Ascending aorta (tissue), 2 donors: ENCODE results near the gene HBA1. TPM values are rescaled to one million over a fixed set of nuclear protein-coding genes. Genes with fewer than 3 reads are reported as not detected.
"Not testable (repeated sequence)": the region's sequence is repeated elsewhere in the genome, so short reads cannot be mapped to it uniquely, and the experiment has no call there.

ENCODE experiments used
- DNase-seq, 2 donors: peaks; one replicate each; pipeline ENCODE4 v3.0.0-alpha.2; 2019; ENCODE audit warnings: low spot score in 2 of 2
- H3K27ac ChIP-seq, 2 donors: fragments of 200-600 bp; sonication (generic); one replicate each; pipeline ENCODE4 v1.5.1; 2016 to 2017; ENCODE audit warnings: mild to moderate bottlenecking in 1 of 2
- H3K27me3 ChIP-seq: fragments of 200-600 bp; sonication (generic); one replicate; pipeline ENCODE4 v1.5.1; 2017
- H3K36me3 ChIP-seq, 2 donors: fragments of 200-600 bp; sonication (generic); one replicate each; pipeline ENCODE4 v1.5.1; 2016
- H3K4me1 ChIP-seq, 2 donors: fragments of 200-600 bp; sonication (generic); one replicate each; pipeline ENCODE4 v1.5.1; 2016 to 2017; ENCODE audit warnings: mild to moderate bottlenecking in 1 of 2
- H3K4me3 ChIP-seq, 2 donors: fragments of 200-600 bp; sonication (generic); one replicate each; pipeline ENCODE4 v1.5.1; 2016 to 2017; ENCODE audit warnings: mild to moderate bottlenecking in 1 of 2
- H3K9me3 ChIP-seq, 2 donors: fragments of 200-600 bp; sonication (generic); one replicate each; pipeline ENCODE4 v1.5.1; 2016
- intact Hi-C: fragments of 100-400 bp; cut with DNase I; formaldehyde crosslinking; loops from one replicate; pipeline ENCODE4 v1.15.1; 2023
- total RNA-seq: library from RNA; depleted of rRNA; stranded (reverse); fragments of >200 nt; gene quantifications from one replicate; pipeline ENCODE4 v1.1.0, GENCODE V29; 2016
- TF ChIP-seq, protein P1 (sequence below), 3 experiments: fragments of 200-600 bp in 2 of 3; fragments of 450-650 bp in 1 of 3; sonication (generic) in 2 of 3; IDR thresholded peaks; one replicate each; pipeline ENCODE4 v1.5.1; 2016 to 2019; ENCODE audit warnings: antibody characterized with exemption in 3 of 3, mild to moderate bottlenecking in 1 of 3, moderate library complexity in 1 of 3

The HBA1 gene
- total RNA-seq, 1 donor from 2014 or later: 585 TPM

DNA sequence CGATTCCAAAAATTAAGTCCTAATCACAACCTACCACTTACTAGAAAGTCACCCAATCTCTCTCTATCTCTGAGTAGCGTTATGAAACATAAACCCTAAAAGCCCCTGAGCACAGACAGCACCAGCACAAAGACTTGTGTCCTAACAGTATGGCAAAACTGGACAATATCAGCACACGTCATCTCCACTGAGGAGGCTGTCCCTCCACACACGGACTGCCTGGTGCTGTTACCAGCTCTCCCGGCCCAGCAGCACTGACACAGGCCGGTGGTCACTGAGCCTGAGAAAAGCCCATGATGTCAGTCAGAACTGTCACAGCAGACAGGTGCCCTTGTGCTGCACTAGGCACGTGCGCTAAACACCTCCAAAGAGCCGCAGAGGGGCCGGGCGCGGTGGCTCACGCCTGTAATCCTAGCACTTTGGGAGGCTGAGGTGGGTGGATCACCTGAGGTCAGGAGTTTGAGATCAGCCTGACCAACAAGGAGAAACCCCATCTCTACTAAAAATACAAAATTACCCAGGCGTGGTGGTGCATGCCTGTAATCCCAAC, 35.2 kb downstream of the HBA1 start:
- H3K4me1 ChIP-seq, DNase-seq, H3K27me3 ChIP-seq, H3K9me3 ChIP-seq, intact Hi-C loops, H3K4me3 ChIP-seq, H3K27ac ChIP-seq: not testable (repeated sequence)
- peaks cover 53 to 78% of the 10 kb centered on the region in 2 donors for H3K36me3 ChIP-seq

DNA sequence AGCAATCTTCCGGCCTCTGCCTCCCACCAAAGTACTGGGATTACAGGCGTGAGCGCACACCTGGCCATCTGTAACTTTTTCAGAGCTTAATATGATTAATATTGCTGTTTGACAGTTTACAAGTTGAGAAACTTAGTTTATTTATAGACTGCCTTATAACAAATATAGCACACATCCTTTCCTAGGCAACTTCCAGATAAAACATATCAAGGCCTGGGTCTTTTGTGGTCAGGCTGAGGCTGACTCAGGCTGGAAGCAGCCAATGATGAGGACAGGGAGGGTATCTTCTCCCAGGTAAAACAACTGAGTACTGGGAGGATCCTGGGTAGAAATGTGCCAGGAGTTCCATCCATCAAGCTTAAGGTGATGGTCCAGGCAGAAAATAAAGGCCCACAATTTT, 36.5 kb downstream of the HBA1 start:
- Histone ChIP-seq H3K36me3 (peaks cover 51 to 79% of the 10 kb centered on the region in 2 donors), H3K4me3 (no peak overlapping the region), H3K27ac (no peak overlapping the region), H3K4me1 (no peaks in the 10 kb centered on the region), H3K9me3 (no peaks in the 10 kb centered on the region), H3K27me3 (no peaks in the 10 kb centered on the region)
- DNase-seq: no peak
- TF ChIP-seq, protein P1, sequence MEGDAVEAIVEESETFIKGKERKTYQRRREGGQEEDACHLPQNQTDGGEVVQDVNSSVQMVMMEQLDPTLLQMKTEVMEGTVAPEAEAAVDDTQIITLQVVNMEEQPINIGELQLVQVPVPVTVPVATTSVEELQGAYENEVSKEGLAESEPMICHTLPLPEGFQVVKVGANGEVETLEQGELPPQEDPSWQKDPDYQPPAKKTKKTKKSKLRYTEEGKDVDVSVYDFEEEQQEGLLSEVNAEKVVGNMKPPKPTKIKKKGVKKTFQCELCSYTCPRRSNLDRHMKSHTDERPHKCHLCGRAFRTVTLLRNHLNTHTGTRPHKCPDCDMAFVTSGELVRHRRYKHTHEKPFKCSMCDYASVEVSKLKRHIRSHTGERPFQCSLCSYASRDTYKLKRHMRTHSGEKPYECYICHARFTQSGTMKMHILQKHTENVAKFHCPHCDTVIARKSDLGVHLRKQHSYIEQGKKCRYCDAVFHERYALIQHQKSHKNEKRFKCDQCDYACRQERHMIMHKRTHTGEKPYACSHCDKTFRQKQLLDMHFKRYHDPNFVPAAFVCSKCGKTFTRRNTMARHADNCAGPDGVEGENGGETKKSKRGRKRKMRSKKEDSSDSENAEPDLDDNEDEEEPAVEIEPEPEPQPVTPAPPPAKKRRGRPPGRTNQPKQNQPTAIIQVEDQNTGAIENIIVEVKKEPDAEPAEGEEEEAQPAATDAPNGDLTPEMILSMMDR (IDR thresholded peaks at IDR 0.05): no peak
- intact Hi-C loops: no loop called here

DNA sequence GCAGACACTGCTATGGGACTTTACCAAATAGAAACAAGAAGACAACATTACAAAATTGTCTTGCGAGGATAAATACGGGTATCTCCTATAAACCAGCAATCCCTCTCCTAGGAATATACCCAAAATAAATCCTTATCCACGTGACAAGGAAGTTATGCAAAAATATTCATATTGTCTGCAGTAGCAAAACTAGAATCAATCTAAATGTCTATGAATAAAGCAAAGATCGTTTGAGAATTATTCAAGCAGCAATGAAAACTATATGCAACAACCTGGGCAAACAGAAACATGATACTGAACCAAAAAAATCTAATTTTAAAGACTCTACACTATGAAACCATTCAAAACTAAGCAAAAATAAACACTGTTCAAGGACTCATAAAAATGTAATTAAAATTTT, 43.5 kb downstream of the HBA1 start:
- DNase-seq: no peak
- H3K4me3 ChIP-seq: no peak overlapping the region
- no peaks in the 10 kb centered on the region for H3K9me3 ChIP-seq
- no peaks in the 10 kb centered on the region for H3K4me1 ChIP-seq
- TF ChIP-seq, protein P1 (IDR thresholded peaks at IDR 0.05): no peak
- peaks cover 53 to 86% of the 10 kb centered on the region in 2 donors for H3K36me3 ChIP-seq
- no peak overlapping the region for H3K27ac ChIP-seq
- H3K27me3 ChIP-seq: no peaks in the 10 kb centered on the region
- intact Hi-C loops: no loop called here

Other genes with a start within 250 kb of the HBA1 start
- gene POLR3K, start 123.1 kb upstream of the HBA1 start, total RNA-seq: not detected
- not detected for gene SNRNP25, start 122.9 kb upstream of the HBA1 start, total RNA-seq
- gene RHBDF1, start 104.0 kb upstream of the HBA1 start, total RNA-seq: 146 TPM
- gene MPG, start 98.5 kb upstream of the HBA1 start, total RNA-seq: 406 TPM
- gene NPRL3, start 38.0 kb upstream of the HBA1 start, total RNA-seq: 24.9 TPM
- not detected for gene HBZ, start 24.0 kb upstream of the HBA1 start, total RNA-seq
- gene HBM, start 10.7 kb upstream of the HBA1 start, total RNA-seq: not detected
- gene HBA2, start 3.8 kb upstream of the HBA1 start, total RNA-seq: 4,439 TPM
- not detected for gene HBQ1, start 3.8 kb downstream of the HBA1 start, total RNA-seq
- gene LUC7L, start 52.8 kb downstream of the HBA1 start, total RNA-seq: 53.0 TPM
- gene FAM234A, start 58.1 kb downstream of the HBA1 start, total RNA-seq: 67.7 TPM
- 32.6 TPM for gene RGS11, start 99.3 kb downstream of the HBA1 start, total RNA-seq
- gene ARHGDIG, start 103.9 kb downstream of the HBA1 start, total RNA-seq: not detected
- not detected for gene PDIA2, start 106.5 kb downstream of the HBA1 start, total RNA-seq
- 27.6 TPM for gene AXIN1, start 176.0 kb downstream of the HBA1 start, total RNA-seq
- gene MRPL28, start 193.9 kb downstream of the HBA1 start, total RNA-seq: 47.8 TPM
- gene PGAP6, start 205.3 kb downstream of the HBA1 start, total RNA-seq: 47.6 TPM
- gene NME4, start 220.5 kb downstream of the HBA1 start, total RNA-seq: 66.0 TPM
- gene DECR2, start 225.2 kb downstream of the HBA1 start, total RNA-seq: 44.0 TPM
- gene RAB11FIP3, start 249.0 kb downstream of the HBA1 start, total RNA-seq: 47.0 TPM